Activated CD4-positive, alpha-beta T cell treated with anti-CD3 and anti-CD28 coated beads for 48 hours (primary cell): ENCODE results near the gene ANKH.
A peak's percentile ranks its signal among the peaks of the same experiment; 100 is the strongest.
"Not testable (repeated sequence)": the region's sequence is repeated elsewhere in the genome, so short reads cannot be mapped to it uniquely, and the experiment has no call there.

Source experiments
- DNase-seq: peaks from one replicate; pipeline ENCODE4 v3.0.0-alpha.2; 2020

The ANKH gene

GRCh38 chr5:14882658-14883580, 11.3 kb upstream of the ANKH start:
- no peak for DNase-seq

- DNase-seq, result no peak
Measured at GRCh38 chr5:14881826-14882225, 10.2 kb upstream of the ANKH start.

- DNase-seq, result no peak
Measured at GRCh38 chr5:14880688-14881087, 9.1 kb upstream of the ANKH start.

- no peak for DNase-seq
Measured at GRCh38 chr5:14879937-14880589, 8.5 kb upstream of the ANKH start.

- DNase-seq, result no peak
Measured at GRCh38 chr5:14879393-14879792, 7.8 kb upstream of the ANKH start.

GRCh38 chr5:14878192-14878591, 6.6 kb upstream of the ANKH start:
- DNase-seq, result not testable (repeated sequence)

GRCh38 chr5:14876095-14876494, 4.5 kb upstream of the ANKH start:
- DNase-seq, result no peak

GRCh38 chr5:14873790-14874189, 2.2 kb upstream of the ANKH start:
- no peak for DNase-seq

GRCh38 chr5:14873093-14873492, 1.5 kb upstream of the ANKH start:
- DNase-seq, result peak; percentile 25

GRCh38 chr5:14872070-14872989, 752 bp upstream of the ANKH start:
- DNase-seq, result peak; percentile 81

GRCh38 chr5:14870337-14871213, 1.0 kb downstream of the ANKH start:
- peak; percentile 82 for DNase-seq

GRCh38 chr5:14869668-14870164, 1.9 kb downstream of the ANKH start:
- DNase-seq, result peak; percentile 56

- DNase-seq, result no peak
Measured at GRCh38 chr5:14869233-14869632, 2.3 kb downstream of the ANKH start.

GRCh38 chr5:14868771-14869170, 2.8 kb downstream of the ANKH start:
- DNase-seq, result no peak

- no peak for DNase-seq
Measured at GRCh38 chr5:14864181-14864812, 7.3 kb downstream of the ANKH start.

GRCh38 chr5:14863105-14863504, 8.5 kb downstream of the ANKH start:
- DNase-seq, result no peak

- DNase-seq, result no peak
Measured at GRCh38 chr5:14861123-14861765, 10.3 kb downstream of the ANKH start.

- DNase-seq, result no peak
Measured at GRCh38 chr5:14859980-14860379, 11.6 kb downstream of the ANKH start.

- DNase-seq, result no peak
Measured at GRCh38 chr5:14859150-14859549, 12.4 kb downstream of the ANKH start.

GRCh38 chr5:14855366-14855765, 16.2 kb downstream of the ANKH start:
- DNase-seq, result no peak

GRCh38 chr5:14854799-14855198, 16.8 kb downstream of the ANKH start:
- no peak for DNase-seq
